GM23248 (cell line): Measurements from ENCODE around the gene THBS2.

ENCODE experiments used
- EZH2 ChIP-seq: fragments of 200-600 bp; sonication (generic); IDR thresholded peaks from 2 replicates; pipeline ENCODE4 v1.6.1; 2018; ENCODE audit warnings: antibody characterized with exemption, mild to moderate bottlenecking; ENCODE audit not compliant: insufficient read depth, poor library complexity, severe bottlenecking
- EZH2phosphoT487 ChIP-seq: fragments of 200-600 bp; sonication (generic); IDR thresholded peaks from 2 replicates; pipeline ENCODE4 v1.6.1; 2018; ENCODE audit warnings: antibody characterized with exemption, moderate library complexity, mild to moderate bottlenecking, low read depth; ENCODE audit not compliant: insufficient read depth

GRCh38 chr6:169282043-169282442, 28.4 kb upstream of the THBS2 start:
- TF ChIP-seq EZH2 (no peak), EZH2phosphoT487 (no peak)
